Ishikawa (cell line): ENCODE measurements around the gene KCTD16.

Experiments used
- CEBPB ChIP-seq: IDR thresholded peaks from 2 replicates; pipeline ENCODE4 v1.6.1; 2012
- CREB1 ChIP-seq: IDR thresholded peaks from 2 replicates; pipeline ENCODE4 v1.6.1; 2012; ENCODE audit warnings: low read depth
- EGR1 ChIP-seq: IDR thresholded peaks from 2 replicates; pipeline ENCODE4 v1.6.1; 2012
- EP300 ChIP-seq: IDR thresholded peaks from 2 replicates; pipeline ENCODE4 v1.6.1; 2012; ENCODE audit warnings: borderline replicate concordance
- FOXM1 ChIP-seq: IDR thresholded peaks from 2 replicates; pipeline ENCODE4 v1.6.1; 2012; ENCODE audit warnings: low read depth, borderline replicate concordance
- MAX ChIP-seq: IDR thresholded peaks from 2 replicates; pipeline ENCODE4 v1.6.1; 2012
- NFIC ChIP-seq: IDR thresholded peaks from 2 replicates; pipeline ENCODE4 v1.6.1; 2012
- RAD21 ChIP-seq: IDR thresholded peaks from 2 replicates; pipeline ENCODE4 v1.6.1; 2012; ENCODE audit warnings: low read depth
- REST ChIP-seq: IDR thresholded peaks from 2 replicates; pipeline ENCODE4 v1.6.1; 2012; ENCODE audit warnings: low read depth, mild to moderate bottlenecking
- TAF1 ChIP-seq: IDR thresholded peaks from 2 replicates; pipeline ENCODE4 v1.6.1; 2012; ENCODE audit warnings: low read depth, mild to moderate bottlenecking
- TCF12 ChIP-seq: IDR thresholded peaks from 2 replicates; pipeline ENCODE4 v1.6.1; 2012; ENCODE audit warnings: low read depth
- TEAD4 ChIP-seq: IDR thresholded peaks from 2 replicates; pipeline ENCODE4 v1.6.1; 2012
- USF1 ChIP-seq: IDR thresholded peaks from 2 replicates; pipeline ENCODE4 v1.6.1; 2012
- YY1 ChIP-seq: IDR thresholded peaks from 2 replicates; pipeline ENCODE4 v1.6.1; 2012; ENCODE audit warnings: low read depth
- ZBTB7A ChIP-seq: IDR thresholded peaks from 2 replicates; pipeline ENCODE4 v1.6.1; 2012; ENCODE audit warnings: low read depth

The KCTD16 gene

GRCh38 chr5:144352732-144353317 lies 182.2 kb downstream of the KCTD16 start:
- TF ChIP-seq EP300 (no peak), NFIC (no peak), TAF1 (no peak), ZBTB7A (no peak), MAX (no peak)

- TF ChIP-seq MAX, result no peak
- no peak for TF ChIP-seq RAD21
- no peak for TF ChIP-seq EP300
- TF ChIP-seq CEBPB, result no peak
- no peak for TF ChIP-seq REST
- TF ChIP-seq TAF1, result no peak
- no peak for TF ChIP-seq CREB1
- TF ChIP-seq YY1, result no peak
These were observed 185.8 kb downstream of the KCTD16 start for GRCh38 chr5:144356489-144356888.

- TF ChIP-seq REST (no peak), CEBPB (no peak), ZBTB7A (no peak), RAD21 (no peak), EP300 (no peak), TAF1 (no peak), EGR1 (no peak)
These were observed 190.7 kb downstream of the KCTD16 start for GRCh38 chr5:144361406-144361805.

- TF ChIP-seq FOXM1 (no peak), NFIC (no peak), ZBTB7A (no peak), TEAD4 (no peak), CREB1 (no peak), EP300 (no peak), EGR1 (no peak), YY1 (no peak), REST (no peak), TCF12 (no peak), RAD21 (no peak), USF1 (no peak), TAF1 (no peak), MAX (no peak)
These were observed 195.2 kb downstream of the KCTD16 start for GRCh38 chr5:144365885-144366284.

GRCh38 chr5:144367991-144368390 lies 197.3 kb downstream of the KCTD16 start:
- TF ChIP-seq FOXM1 (no peak), REST (no peak), RAD21 (no peak), MAX (no peak), YY1 (no peak), EGR1 (no peak)
